Neural progenitor cell (in vitro differentiated cells): ENCODE data around the gene TSHZ2. TPM values are rescaled to one million over a fixed set of nuclear protein-coding genes. Genes with fewer than 3 reads are reported as not detected.

Experiments used
- DNase-seq: peaks from one replicate; pipeline ENCODE4 v3.0.0-alpha.2; 2016; ENCODE audit warnings: low spot score
- H2AFZ ChIP-seq: fragments of 200-600 bp; sonication (generic); replicated peaks from 2 replicates; pipeline ENCODE4 v1.6.1; 2016; ENCODE audit warnings: antibody characterized with exemption
- H3F3A ChIP-seq: fragments of 200-600 bp; sonication (generic); 2 replicates; pipeline ENCODE4 v1.6.1; 2016; ENCODE audit warnings: antibody characterized with exemption, low read depth
- H3K27ac ChIP-seq: fragments of 200-600 bp; sonication (generic); 2 replicates; pipeline ENCODE4 v1.5.1; 2016; ENCODE audit warnings: mild to moderate bottlenecking
- H3K27me3 ChIP-seq: fragments of 200-600 bp; sonication (generic); 2 replicates; pipeline ENCODE4 v1.6.1; 2016; ENCODE audit warnings: mild to moderate bottlenecking, moderate library complexity
- H3K36me3 ChIP-seq: fragments of 200-600 bp; sonication (generic); 2 replicates; pipeline ENCODE4 v1.5.1; 2016
- H3K4me1 ChIP-seq: fragments of 200-600 bp; sonication (generic); 2 replicates; pipeline ENCODE4 v1.6.1; 2016; ENCODE audit warnings: mixed run types
- H3K4me2 ChIP-seq: fragments of 200-600 bp; sonication (generic); 2 replicates; pipeline ENCODE4 v1.6.1; 2016
- H3K4me3 ChIP-seq: fragments of 200-600 bp; sonication (generic); 2 replicates; pipeline ENCODE4 v1.5.1; 2016
- H3K79me2 ChIP-seq: fragments of 200-600 bp; sonication (generic); 2 replicates; pipeline ENCODE4 v1.6.1; 2016; ENCODE audit warnings: low read depth
- H3K9ac ChIP-seq: fragments of 200-600 bp; sonication (generic); 2 replicates; pipeline ENCODE4 v1.6.1; 2016
- H3K9me3 ChIP-seq: fragments of 200-600 bp; sonication (generic); 2 replicates; pipeline ENCODE4 v1.5.1; 2016; ENCODE audit warnings: low read depth
- H4K20me1 ChIP-seq: fragments of 200-600 bp; sonication (generic); 2 replicates; pipeline ENCODE4 v1.6.1; 2016; ENCODE audit warnings: low read depth
- H3K27ac Mint-ChIP-seq: 3 replicates; pipeline ENCODE4 v1.8.0; 2021; ENCODE audit warnings: mixed read lengths
- H3K27me3 Mint-ChIP-seq: 2 replicates; pipeline ENCODE4 v1.8.0; 2022; ENCODE audit warnings: low read depth, mild to moderate bottlenecking, inconsistent platforms, moderate library complexity, mixed read lengths; ENCODE audit not compliant: insufficient read depth
- H3K36me3 Mint-ChIP-seq: 3 replicates; pipeline ENCODE4 v1.8.0; 2021; ENCODE audit warnings: mixed read lengths
- H3K4me1 Mint-ChIP-seq: 3 replicates; pipeline ENCODE4 v1.8.0; 2021; ENCODE audit warnings: mixed read lengths
- H3K4me3 Mint-ChIP-seq: 3 replicates; pipeline ENCODE4 v1.8.0; 2021; ENCODE audit warnings: mild to moderate bottlenecking, moderate library complexity, mixed read lengths
- H3K9me3 Mint-ChIP-seq: 3 replicates; pipeline ENCODE4 v1.8.0; 2020; ENCODE audit warnings: mixed read lengths
- EZH2 ChIP-seq: fragments of 200-600 bp; sonication (generic); IDR thresholded peaks from 2 replicates; pipeline ENCODE4 v1.6.1; 2017; ENCODE audit warnings: antibody characterized with exemption, mild to moderate bottlenecking, moderate library complexity
- EZH2phosphoT487 ChIP-seq: fragments of 200-600 bp; sonication (generic); IDR thresholded peaks from 2 replicates; pipeline ENCODE4 v1.6.1; 2017; ENCODE audit warnings: antibody characterized with exemption
- total RNA-seq: library from RNA; depleted of rRNA; stranded (reverse); fragments of >200 nt; gene quantifications from 2 replicates; pipeline ENCODE4 v1.2.3, GENCODE V29; 2015; ENCODE audit warnings: low replicate concordance
- TF ChIP-seq, protein P1 (sequence below): fragments of 200-600 bp; sonication (generic); IDR thresholded peaks from 2 replicates; pipeline ENCODE4 v1.5.1; 2017; ENCODE audit warnings: antibody characterized with exemption, mild to moderate bottlenecking

TSHZ2 gene
- total RNA-seq, 1 donor from 2014 or later: 1.8 TPM

DNA sequence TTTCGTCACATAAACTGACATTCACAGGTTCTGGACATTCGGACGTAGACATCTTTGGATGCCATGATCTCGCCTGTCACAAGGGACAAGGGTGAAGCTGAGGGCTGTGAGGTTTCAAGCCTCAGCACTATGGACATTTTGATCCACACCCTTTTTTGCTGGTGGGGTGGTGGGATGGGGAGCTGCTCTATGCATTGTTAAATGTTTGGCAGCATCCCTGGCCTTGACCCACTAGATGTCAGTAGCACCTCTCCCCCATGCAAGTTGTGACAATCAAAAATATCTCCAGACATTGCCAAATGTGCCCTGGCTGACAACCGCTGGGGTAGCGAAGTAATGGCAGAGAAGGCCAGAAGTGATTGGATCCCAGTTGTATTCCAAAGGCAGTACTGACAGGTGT, 229.4 kb downstream of the TSHZ2 start:
- no peaks in the 10 kb centered on the region for H3K27me3 Mint-ChIP-seq
- no peaks in the 10 kb centered on the region for H3K9me3 Mint-ChIP-seq
- no peaks in the 10 kb centered on the region for H4K20me1 ChIP-seq
- H3K36me3 Mint-ChIP-seq: no peaks in the 10 kb centered on the region
- H3K9ac ChIP-seq: no peak overlapping the region
- H3F3A ChIP-seq: no peaks in the 10 kb centered on the region
- no peaks in the 10 kb centered on the region for H3K9me3 ChIP-seq
- peaks cover 7% of the 10 kb centered on the region for H3K4me1 ChIP-seq
- H3K27me3 ChIP-seq: no peaks in the 10 kb centered on the region
- no peaks in the 10 kb centered on the region for H3K36me3 ChIP-seq
- H3K27ac Mint-ChIP-seq: no peak overlapping the region
- H3K4me3 Mint-ChIP-seq: no peak overlapping the region
- H2AFZ ChIP-seq: peak overlapping the region; percentile 8
- H3K4me1 Mint-ChIP-seq: peaks cover 8% of the 10 kb centered on the region
- H3K4me2 ChIP-seq: no peak overlapping the region
- H3K27ac ChIP-seq: no peak overlapping the region
- no peaks in the 10 kb centered on the region for H3K79me2 ChIP-seq
- H3K4me3 ChIP-seq: no peak overlapping the region
- no peak for DNase-seq
- TF ChIP-seq, protein P1, sequence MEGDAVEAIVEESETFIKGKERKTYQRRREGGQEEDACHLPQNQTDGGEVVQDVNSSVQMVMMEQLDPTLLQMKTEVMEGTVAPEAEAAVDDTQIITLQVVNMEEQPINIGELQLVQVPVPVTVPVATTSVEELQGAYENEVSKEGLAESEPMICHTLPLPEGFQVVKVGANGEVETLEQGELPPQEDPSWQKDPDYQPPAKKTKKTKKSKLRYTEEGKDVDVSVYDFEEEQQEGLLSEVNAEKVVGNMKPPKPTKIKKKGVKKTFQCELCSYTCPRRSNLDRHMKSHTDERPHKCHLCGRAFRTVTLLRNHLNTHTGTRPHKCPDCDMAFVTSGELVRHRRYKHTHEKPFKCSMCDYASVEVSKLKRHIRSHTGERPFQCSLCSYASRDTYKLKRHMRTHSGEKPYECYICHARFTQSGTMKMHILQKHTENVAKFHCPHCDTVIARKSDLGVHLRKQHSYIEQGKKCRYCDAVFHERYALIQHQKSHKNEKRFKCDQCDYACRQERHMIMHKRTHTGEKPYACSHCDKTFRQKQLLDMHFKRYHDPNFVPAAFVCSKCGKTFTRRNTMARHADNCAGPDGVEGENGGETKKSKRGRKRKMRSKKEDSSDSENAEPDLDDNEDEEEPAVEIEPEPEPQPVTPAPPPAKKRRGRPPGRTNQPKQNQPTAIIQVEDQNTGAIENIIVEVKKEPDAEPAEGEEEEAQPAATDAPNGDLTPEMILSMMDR: no peak
- TF ChIP-seq EZH2 (no peak), EZH2phosphoT487 (no peak)

DNA sequence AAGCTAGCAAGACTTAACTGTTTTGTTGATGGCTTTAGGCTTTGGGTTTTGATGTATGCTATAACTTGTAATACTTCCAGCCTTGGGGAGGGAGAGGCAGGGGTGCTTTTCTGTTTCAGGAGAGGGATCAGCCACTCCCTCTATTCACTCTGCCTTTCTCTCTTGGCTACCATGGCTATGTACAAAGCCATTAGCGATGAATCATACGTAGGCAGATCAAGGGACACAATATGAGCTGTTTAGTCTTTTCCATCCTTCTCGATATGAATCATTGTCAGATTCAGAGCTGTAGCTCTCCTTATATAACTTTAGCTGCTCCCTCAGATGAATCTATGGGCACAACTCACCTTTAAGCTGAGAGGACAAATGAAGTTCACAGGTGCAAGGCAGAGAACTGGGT, 230.6 kb downstream of the TSHZ2 start:
- H3K36me3 Mint-ChIP-seq: no peaks in the 10 kb centered on the region
- H3K9me3 Mint-ChIP-seq: no peaks in the 10 kb centered on the region
- Histone ChIP-seq H3K4me1 (peaks cover 7% of the 10 kb centered on the region), H3K9me3 (no peaks in the 10 kb centered on the region), H3F3A (no peaks in the 10 kb centered on the region), H3K36me3 (no peaks in the 10 kb centered on the region), H3K27me3 (no peaks in the 10 kb centered on the region), H3K27ac (no peak overlapping the region), H4K20me1 (no peaks in the 10 kb centered on the region), H3K4me3 (no peak overlapping the region), H3K79me2 (no peaks in the 10 kb centered on the region), H3K4me2 (no peak overlapping the region), H3K9ac (no peak overlapping the region), H2AFZ (no peak overlapping the region)
- H3K4me1 Mint-ChIP-seq: peaks cover 5% of the 10 kb centered on the region
- H3K27me3 Mint-ChIP-seq: no peaks in the 10 kb centered on the region
- TF ChIP-seq EZH2phosphoT487: no peak
- no peak for TF ChIP-seq EZH2
- TF ChIP-seq, protein P1: no peak
- no peak overlapping the region for H3K4me3 Mint-ChIP-seq
- no peak for DNase-seq
- no peak overlapping the region for H3K27ac Mint-ChIP-seq

DNA sequence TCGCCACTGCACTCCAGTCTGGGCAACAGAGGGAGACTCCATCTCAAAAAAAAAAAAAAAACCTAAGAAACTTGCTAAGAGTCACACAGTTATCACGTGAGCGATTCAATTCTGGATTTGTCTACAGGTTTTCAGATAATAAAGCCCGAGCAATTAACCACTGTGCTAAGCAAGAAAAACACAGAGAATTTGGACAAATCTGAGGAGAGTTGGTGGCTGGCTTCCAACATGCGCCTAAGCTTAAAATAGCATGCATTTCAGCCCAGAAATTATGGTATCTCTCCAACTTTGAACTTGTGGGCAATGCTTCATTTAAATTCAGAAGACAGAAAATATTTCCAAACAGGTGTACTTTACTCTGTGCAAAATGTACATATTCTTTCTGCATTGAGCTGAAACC, 232.9 kb downstream of the TSHZ2 start:
- H3K4me3 Mint-ChIP-seq: no peak overlapping the region
- H4K20me1 ChIP-seq: no peaks in the 10 kb centered on the region

More for the DNA sequence above, 232.9 kb downstream of the TSHZ2 start:
- Histone ChIP-seq H3K9me3 (no peaks in the 10 kb centered on the region), H3K9ac (no peak overlapping the region), H3K4me2 (no peak overlapping the region), H3K36me3 (no peaks in the 10 kb centered on the region), H3K79me2 (no peaks in the 10 kb centered on the region), H3K4me1 (peaks cover 7% of the 10 kb centered on the region), H3K4me3 (no peak overlapping the region), H2AFZ (no peak overlapping the region), H3F3A (no peaks in the 10 kb centered on the region), H3K27ac (no peak overlapping the region), H3K27me3 (no peaks in the 10 kb centered on the region)
- TF ChIP-seq EZH2phosphoT487 (no peak), EZH2 (no peak)
- TF ChIP-seq, protein P1: no peak
- H3K36me3 Mint-ChIP-seq: no peaks in the 10 kb centered on the region
- H3K4me1 Mint-ChIP-seq: peaks cover 10% of the 10 kb centered on the region
- H3K27ac Mint-ChIP-seq: no peak overlapping the region
- H3K27me3 Mint-ChIP-seq: no peaks in the 10 kb centered on the region
- no peak for DNase-seq
- no peaks in the 10 kb centered on the region for H3K9me3 Mint-ChIP-seq
